ENCODE results near the gene PDPN.

PDPN gene

DNA sequence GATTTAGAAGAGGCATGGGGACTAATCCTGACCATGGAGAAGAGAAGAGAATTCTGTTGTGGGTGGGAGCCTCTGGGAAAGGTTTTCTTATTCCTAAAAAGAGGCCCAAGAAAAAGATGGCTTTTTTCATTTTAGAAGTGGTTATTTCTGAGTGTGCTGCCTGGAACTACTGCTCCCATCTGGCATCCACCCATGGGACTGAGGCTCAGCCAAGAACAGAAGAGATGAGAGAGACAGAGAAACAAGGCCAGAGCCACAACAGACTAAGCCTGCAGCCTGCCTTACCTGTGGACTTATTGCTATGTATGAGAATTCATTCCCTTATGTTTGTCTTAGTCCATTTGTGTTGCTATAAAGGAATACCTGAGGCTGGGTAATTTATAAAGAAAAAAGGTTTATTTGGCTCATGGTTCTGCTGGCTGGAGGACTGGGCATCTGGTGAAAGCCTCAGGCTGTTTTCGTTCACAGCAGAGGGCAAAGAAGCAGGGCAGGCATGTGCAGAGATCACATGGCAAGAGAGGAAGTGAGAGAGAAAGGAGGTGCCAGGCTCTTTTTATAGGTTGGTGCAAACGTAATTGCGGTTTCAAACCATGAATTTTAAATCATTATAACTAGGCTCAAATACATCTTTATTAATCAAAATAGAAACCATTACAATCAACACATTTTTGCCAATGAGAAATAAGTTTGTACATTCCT lies 58.8 kb downstream of the PDPN start:
- no peak overlapping the region for H3K4me3 ChIP-seq (ENCODE audit: low read length)
- TF ChIP-seq, protein P1, sequence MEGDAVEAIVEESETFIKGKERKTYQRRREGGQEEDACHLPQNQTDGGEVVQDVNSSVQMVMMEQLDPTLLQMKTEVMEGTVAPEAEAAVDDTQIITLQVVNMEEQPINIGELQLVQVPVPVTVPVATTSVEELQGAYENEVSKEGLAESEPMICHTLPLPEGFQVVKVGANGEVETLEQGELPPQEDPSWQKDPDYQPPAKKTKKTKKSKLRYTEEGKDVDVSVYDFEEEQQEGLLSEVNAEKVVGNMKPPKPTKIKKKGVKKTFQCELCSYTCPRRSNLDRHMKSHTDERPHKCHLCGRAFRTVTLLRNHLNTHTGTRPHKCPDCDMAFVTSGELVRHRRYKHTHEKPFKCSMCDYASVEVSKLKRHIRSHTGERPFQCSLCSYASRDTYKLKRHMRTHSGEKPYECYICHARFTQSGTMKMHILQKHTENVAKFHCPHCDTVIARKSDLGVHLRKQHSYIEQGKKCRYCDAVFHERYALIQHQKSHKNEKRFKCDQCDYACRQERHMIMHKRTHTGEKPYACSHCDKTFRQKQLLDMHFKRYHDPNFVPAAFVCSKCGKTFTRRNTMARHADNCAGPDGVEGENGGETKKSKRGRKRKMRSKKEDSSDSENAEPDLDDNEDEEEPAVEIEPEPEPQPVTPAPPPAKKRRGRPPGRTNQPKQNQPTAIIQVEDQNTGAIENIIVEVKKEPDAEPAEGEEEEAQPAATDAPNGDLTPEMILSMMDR (IDR thresholded peaks at IDR 0.05; ENCODE audit: insufficient read depth, low read depth, low read length, missing control alignments), result no peak
- no peak for DNase-seq (ENCODE audit: low read depth)

DNA sequence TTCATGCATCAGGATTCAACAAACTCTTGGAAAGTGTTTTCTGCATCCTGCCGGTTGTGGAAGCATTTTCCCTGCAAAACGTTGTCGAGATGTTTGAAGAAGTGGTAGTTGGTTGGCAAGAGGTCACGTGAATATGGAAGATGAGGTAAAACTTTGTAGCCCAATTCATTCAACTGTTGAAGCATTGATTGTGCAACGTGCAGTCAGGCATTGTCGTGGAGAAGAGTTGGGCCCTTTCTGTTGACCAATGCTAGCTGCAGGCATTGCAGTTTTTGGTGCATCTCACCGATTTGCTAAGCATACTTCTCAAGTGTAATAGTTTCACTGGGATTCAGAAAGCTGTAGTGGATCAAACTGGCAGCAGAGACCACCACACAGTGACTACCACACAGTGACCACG lies 59.4 kb downstream of the PDPN start:
- DNase-seq (ENCODE audit: low read depth), result no peak
- H3K4me3 ChIP-seq (ENCODE audit: low read length), result no peak overlapping the region
- TF ChIP-seq, protein P1 (IDR thresholded peaks at IDR 0.05; ENCODE audit: insufficient read depth, low read depth, low read length, missing control alignments), result no peak

DNA sequence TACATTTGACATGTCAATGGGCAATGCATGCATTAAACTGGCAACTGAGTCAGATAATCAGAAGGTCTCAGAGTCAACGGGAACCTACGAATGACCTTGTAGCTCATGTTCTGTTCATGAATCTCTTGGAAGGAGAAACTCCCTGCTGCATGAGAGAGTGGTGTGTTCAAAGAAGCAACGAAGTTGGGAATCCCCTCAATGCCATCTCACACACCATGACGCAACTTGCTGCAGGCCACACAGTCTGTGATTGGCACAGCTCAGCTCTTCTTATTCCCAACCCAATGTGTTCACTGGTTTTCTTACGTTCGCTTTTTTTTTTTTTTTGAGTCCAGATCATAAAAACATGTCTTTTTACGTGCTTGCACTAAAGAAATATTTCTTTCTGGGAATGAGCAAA lies 62.9 kb downstream of the PDPN start:
- peak; percentile 36 for DNase-seq (ENCODE audit: low read depth)
- H3K4me3 ChIP-seq (ENCODE audit: low read length), result no peak overlapping the region
- TF ChIP-seq, protein P1 (IDR thresholded peaks at IDR 0.05; ENCODE audit: insufficient read depth, low read depth, low read length, missing control alignments), result no peak

DNA sequence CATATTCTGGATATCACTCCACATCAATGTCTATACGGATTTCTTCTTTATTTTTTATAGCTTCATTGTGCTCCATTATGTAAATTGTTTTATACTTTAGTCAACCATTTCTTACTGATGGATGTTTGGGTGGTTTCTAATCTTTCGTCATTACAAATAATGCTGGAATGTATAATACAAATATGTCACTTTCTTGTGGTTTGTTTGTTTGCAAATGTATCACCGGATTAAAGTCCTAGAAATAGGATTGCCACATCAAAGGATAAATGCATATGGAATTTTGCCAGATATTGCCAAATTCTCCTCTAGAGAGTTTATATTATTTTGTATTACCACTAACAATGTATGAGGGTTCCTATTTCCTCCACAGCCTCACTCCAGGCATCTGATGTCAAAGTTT lies 67.6 kb downstream of the PDPN start:
- peak; percentile 84 for DNase-seq (ENCODE audit: low read depth)
- TF ChIP-seq, protein P1 (IDR thresholded peaks at IDR 0.05; ENCODE audit: insufficient read depth, low read depth, low read length, missing control alignments), result no peak
- no peak overlapping the region for H3K4me3 ChIP-seq (ENCODE audit: low read length)

DNA sequence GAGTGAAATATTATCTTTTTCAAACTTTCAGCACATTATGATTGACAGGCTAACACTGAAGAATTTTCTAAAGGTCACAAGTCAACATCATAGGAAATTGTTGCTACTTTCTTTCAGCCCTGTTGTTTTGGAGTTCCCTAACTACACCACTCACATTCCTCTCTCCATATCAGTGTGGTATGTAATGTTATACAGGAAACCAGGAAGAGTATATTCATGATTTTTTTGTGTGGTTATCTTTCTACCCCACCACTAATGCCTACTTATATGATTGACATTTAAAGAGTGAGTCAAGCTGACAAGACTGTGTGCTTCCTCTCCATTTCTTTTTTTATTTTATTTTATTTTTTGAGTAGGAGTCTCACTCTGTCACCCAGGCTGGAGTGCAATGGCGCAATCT lies 68.6 kb downstream of the PDPN start:
- DNase-seq (ENCODE audit: low read depth), result no peak
- H3K4me3 ChIP-seq (ENCODE audit: low read length), result no peak overlapping the region
- TF ChIP-seq, protein P1 (IDR thresholded peaks at IDR 0.05; ENCODE audit: insufficient read depth, low read depth, low read length, missing control alignments), result no peak

DNA sequence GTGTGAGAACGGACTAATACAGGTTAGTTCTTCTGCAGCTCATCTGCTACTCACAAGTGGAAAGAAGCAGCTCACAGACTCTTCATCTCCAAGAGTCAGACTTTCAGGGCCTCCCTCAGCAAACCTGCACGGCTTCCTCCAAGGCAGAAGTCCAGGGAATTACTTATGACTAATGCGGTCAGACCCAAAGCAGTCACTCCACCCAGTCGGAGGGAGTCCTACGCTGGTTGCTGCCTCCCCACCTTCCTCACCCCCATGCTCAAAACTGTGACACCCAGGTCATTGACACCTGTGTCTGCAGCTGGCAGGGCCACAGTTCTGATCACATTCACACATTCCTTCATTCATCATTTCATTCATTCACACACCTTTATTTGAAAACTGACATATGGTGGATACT lies 77.9 kb downstream of the PDPN start:
- TF ChIP-seq, protein P1 (IDR thresholded peaks at IDR 0.05; ENCODE audit: insufficient read depth, low read depth, low read length, missing control alignments), result no peak
- no peak overlapping the region for H3K4me3 ChIP-seq (ENCODE audit: low read length)
- DNase-seq (ENCODE audit: low read depth), result peak; percentile 32

DNA sequence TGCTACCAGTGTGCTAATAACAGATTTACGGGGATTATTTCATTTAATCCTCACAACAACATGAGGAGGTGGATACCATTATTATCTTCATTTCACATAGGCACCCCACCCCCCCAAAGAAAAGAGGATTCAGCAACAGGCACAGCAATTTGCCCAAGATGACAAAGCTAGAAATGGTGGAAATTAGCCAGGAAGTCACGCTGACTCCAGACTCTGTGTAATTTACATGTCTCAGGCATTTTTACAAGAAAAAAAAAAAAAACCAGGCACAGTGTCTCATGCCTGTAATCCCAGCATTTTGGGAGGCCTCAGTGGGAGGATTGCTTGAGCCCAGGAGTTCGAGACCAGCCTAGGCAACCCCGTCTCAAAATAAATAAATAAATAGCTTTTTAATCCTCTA lies 78.9 kb downstream of the PDPN start:
- TF ChIP-seq, protein P1 (IDR thresholded peaks at IDR 0.05; ENCODE audit: insufficient read depth, low read depth, low read length, missing control alignments), result no peak
- no peak for DNase-seq (ENCODE audit: low read depth)
- H3K4me3 ChIP-seq (ENCODE audit: low read length), result no peak overlapping the region
